Endodermal cell (in vitro differentiated cells): Measurements from ENCODE around the gene TANK. TPM values are rescaled to one million over a fixed set of nuclear protein-coding genes. Genes with fewer than 3 reads are reported as not detected.
"Not testable (repeated sequence)": the region's sequence is repeated elsewhere in the genome, so short reads cannot be mapped to it uniquely, and the experiment has no call there.

Experiments
- DNase-seq: peaks from one replicate; pipeline ENCODE4 v3.0.0-alpha.2; 2017
- H3K27ac ChIP-seq: 2 replicates; pipeline ENCODE4 v1.5.1; 2013; ENCODE audit warnings: mild to moderate bottlenecking, low read depth, low read length, moderate library complexity
- H3K27me3 ChIP-seq: 2 replicates; pipeline ENCODE4 v1.6.1; 2013; ENCODE audit warnings: mild to moderate bottlenecking, low read length, moderate library complexity; ENCODE audit not compliant: insufficient read depth, control insufficient read depth, poor library complexity, severe bottlenecking
- H3K36me3 ChIP-seq: 2 replicates; pipeline ENCODE4 v1.7.0; 2013; ENCODE audit warnings: mild to moderate bottlenecking, low read length, moderate library complexity; ENCODE audit not compliant: control insufficient read depth, insufficient read depth
- H3K4me1 ChIP-seq: one replicate; pipeline ENCODE4 v1.7.0; 2013; ENCODE audit warnings: low read length; ENCODE audit not compliant: control insufficient read depth, insufficient read depth
- H3K4me3 ChIP-seq: 2 replicates; pipeline ENCODE4 v1.5.1; 2013; ENCODE audit warnings: mild to moderate bottlenecking, low read length, moderate library complexity
- H3K9ac ChIP-seq: 2 replicates; pipeline ENCODE4 v1.6.1; 2013; ENCODE audit warnings: mild to moderate bottlenecking, low read length, moderate library complexity; ENCODE audit not compliant: poor library complexity, severe bottlenecking; ENCODE audit errors: extremely low read depth
- H3K9me3 ChIP-seq: 2 replicates; pipeline ENCODE4 v1.6.1; 2013; ENCODE audit warnings: mild to moderate bottlenecking, low read length, moderate library complexity; ENCODE audit not compliant: control insufficient read depth
- H3K27ac Mint-ChIP-seq: 2 replicates; pipeline ENCODE4 v1.8.0; 2020; ENCODE audit warnings: mixed read lengths
- H3K27me3 Mint-ChIP-seq: 2 replicates; pipeline ENCODE4 v1.8.0; 2021; ENCODE audit warnings: mild to moderate bottlenecking, mixed read lengths; ENCODE audit not compliant: insufficient read depth
- H3K36me3 Mint-ChIP-seq: 2 replicates; pipeline ENCODE4 v1.8.0; 2020; ENCODE audit warnings: low read depth, mixed read lengths
- H3K4me1 Mint-ChIP-seq: 2 replicates; pipeline ENCODE4 v1.8.0; 2020; ENCODE audit warnings: mixed read lengths
- H3K4me3 Mint-ChIP-seq: 2 replicates; pipeline ENCODE4 v1.8.0; 2020; ENCODE audit warnings: mild to moderate bottlenecking, moderate library complexity, mixed read lengths
- H3K9me3 Mint-ChIP-seq: 2 replicates; pipeline ENCODE4 v1.8.0; 2020; ENCODE audit warnings: mild to moderate bottlenecking, mixed read lengths
- WGBS, 2 experiments: methylation state at CpG; one replicate each; pipeline versions ENCODE4 v1.1.5 to v1.1.7; 2013; ENCODE audit warnings: missing lambda C conversion rate in 2 of 2, mixed read lengths in 1 of 2; ENCODE audit not compliant: insufficient coverage in 1 of 2, insufficient read length in 1 of 2; 5-methylcytosine and 5-hydroxymethylcytosine counted together
- total RNA-seq, 2 donors: library from RNA; stranded (reverse); fragmentation: NEBNext Ultra II Directional in 1 of 2; extraction: Animal tissue kit (Norgen Biotek cat#: 25700) in 1 of 2; gene quantifications; 2 replicates in 1 of 2; 3 replicates in 1 of 2; pipeline ENCODE4 v1.2.1, GENCODE V29; 2021
- TF ChIP-seq, protein P1 (sequence below): fragments of 200-600 bp; sonication (generic); conservative IDR thresholded peaks from 2 replicates; pipeline ENCODE4 v1.5.0; 2021; ENCODE audit warnings: antibody characterized with exemption, mild to moderate bottlenecking

Gene TANK
- total RNA-seq, 2 donors from 2014 or later = 22.4 to 33.2 TPM

DNA sequence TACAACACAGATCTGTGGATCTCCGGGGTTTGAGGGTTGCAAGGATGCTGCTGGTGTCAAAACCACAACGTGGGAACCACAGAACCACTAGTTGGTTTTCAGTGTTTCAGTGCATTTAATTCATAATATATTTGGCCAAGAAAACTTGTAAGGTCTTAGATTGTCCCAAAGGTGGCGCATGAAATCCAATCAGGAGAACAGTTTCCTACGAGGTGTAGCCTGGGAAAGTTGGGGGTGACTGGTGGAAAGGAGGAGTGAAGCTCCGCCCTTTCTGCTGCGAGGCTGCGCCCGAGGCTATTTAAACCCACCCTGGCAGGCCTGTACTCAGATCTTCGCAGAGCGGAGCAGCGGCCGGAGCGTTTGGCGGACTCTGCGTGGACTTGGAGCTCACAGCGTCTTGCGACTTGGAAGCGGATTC is 120.7 kb downstream of the TANK start:
- H3K27me3 ChIP-seq, H3K27me3 Mint-ChIP-seq, H3K4me3 ChIP-seq, H3K36me3 ChIP-seq, H3K36me3 Mint-ChIP-seq, H3K27ac Mint-ChIP-seq, H3K4me1 Mint-ChIP-seq, H3K4me1 ChIP-seq, H3K4me3 Mint-ChIP-seq, H3K27ac ChIP-seq, H3K9ac ChIP-seq: not testable (repeated sequence)
- H3K9me3 Mint-ChIP-seq = peaks cover 13% of the 10 kb centered on the region
- WGBS, 2 experiments = 80 to 86% methylated on average over 1 to 18 of the region's 18 CpGs
- TF ChIP-seq, protein P1, sequence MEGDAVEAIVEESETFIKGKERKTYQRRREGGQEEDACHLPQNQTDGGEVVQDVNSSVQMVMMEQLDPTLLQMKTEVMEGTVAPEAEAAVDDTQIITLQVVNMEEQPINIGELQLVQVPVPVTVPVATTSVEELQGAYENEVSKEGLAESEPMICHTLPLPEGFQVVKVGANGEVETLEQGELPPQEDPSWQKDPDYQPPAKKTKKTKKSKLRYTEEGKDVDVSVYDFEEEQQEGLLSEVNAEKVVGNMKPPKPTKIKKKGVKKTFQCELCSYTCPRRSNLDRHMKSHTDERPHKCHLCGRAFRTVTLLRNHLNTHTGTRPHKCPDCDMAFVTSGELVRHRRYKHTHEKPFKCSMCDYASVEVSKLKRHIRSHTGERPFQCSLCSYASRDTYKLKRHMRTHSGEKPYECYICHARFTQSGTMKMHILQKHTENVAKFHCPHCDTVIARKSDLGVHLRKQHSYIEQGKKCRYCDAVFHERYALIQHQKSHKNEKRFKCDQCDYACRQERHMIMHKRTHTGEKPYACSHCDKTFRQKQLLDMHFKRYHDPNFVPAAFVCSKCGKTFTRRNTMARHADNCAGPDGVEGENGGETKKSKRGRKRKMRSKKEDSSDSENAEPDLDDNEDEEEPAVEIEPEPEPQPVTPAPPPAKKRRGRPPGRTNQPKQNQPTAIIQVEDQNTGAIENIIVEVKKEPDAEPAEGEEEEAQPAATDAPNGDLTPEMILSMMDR = peak; percentile 61
- peaks cover 11% of the 10 kb centered on the region for H3K9me3 ChIP-seq
- peak; percentile 82 for DNase-seq

DNA sequence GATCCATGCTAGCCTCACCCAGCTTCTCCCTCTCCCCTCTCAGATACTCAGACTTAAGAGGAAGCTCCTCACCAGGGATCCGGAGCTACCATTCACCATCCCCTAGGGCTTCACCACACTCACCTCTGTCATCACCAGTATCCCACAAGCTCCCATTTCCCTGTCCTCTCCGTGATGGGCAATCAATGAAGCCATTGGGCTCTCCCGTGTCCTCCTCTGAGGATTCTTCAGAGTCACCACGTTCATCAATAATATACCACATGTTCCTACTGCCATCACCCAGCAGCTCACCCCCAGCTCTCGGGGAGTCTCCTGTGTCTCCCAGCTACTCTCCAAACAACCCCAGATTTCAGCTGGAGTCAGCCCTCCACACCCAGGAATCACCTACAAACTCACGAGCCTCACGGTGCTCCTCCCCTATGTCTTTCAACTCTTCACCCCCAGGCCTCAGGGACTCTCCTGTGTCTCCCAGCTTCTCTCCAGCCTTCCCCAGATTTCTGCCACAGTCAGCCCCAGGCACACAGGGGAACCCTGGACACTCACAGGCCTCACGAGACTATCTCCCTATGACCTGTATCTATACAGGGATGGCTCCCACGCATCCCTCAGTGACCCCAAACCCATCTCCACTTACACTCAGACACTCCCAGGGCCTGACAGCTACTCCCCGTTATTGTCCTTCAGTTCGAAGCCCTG is 121.5 kb downstream of the TANK start:
- not testable (repeated sequence) for H3K4me1 Mint-ChIP-seq, H3K9ac ChIP-seq, H3K27ac Mint-ChIP-seq, H3K4me3 Mint-ChIP-seq, H3K27me3 ChIP-seq, H3K27me3 Mint-ChIP-seq, H3K4me3 ChIP-seq, H3K36me3 ChIP-seq, H3K27ac ChIP-seq, H3K36me3 Mint-ChIP-seq, H3K4me1 ChIP-seq, DNase-seq
- H3K9me3 Mint-ChIP-seq = peaks cover 21% of the 10 kb centered on the region
- 89% methylated on average over 4 to 11 of the region's 11 CpGs for WGBS, 2 experiments
- peaks cover 11% of the 10 kb centered on the region for H3K9me3 ChIP-seq

DNA sequence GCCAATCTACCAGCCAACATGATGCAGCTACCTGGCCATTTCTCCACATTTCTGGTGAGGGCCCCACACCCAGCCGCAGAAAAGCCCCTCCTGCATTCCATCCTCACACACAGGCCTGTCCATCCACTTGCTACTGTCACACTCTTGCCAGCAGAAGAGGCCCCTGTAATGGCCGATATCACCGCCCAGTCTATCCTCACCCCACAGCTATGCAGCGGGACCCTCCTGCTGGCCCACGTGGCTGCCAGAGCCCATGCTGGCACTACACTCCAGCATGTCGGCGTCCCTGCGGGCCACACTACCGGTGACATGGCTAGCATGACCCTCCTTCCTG is 122.0 kb downstream of the TANK start:
- not testable (repeated sequence) for H3K36me3 Mint-ChIP-seq, H3K4me3 Mint-ChIP-seq, DNase-seq, H3K27ac ChIP-seq, H3K27me3 ChIP-seq, H3K36me3 ChIP-seq, H3K9ac ChIP-seq, H3K4me1 ChIP-seq, H3K27ac Mint-ChIP-seq, H3K27me3 Mint-ChIP-seq, H3K4me1 Mint-ChIP-seq, H3K4me3 ChIP-seq
- peaks cover 11% of the 10 kb centered on the region for H3K9me3 ChIP-seq
- H3K9me3 Mint-ChIP-seq = peaks cover 22% of the 10 kb centered on the region
- WGBS, 2 experiments = 92 to 93% methylated on average over 2 to 9 of the region's 9 CpGs

DNA sequence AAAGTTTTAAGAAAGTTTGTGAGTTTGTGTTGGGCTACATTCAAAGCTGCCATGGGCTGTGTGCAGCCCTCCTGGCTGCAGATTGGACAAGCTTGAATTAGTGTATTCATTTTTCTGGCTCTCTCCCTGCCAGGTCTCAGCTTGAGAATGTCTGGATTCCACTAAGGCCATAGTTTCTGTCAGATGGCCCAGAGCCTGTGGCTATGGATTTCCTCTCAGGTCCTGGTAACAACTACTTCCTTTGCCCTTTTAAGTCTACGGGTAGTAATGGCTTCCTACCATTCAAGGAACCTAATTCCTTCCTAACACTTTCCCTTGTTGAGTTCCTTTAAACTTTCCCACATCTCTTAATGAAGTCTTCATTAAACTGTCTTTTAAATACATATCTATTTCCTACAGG is 123.7 kb downstream of the TANK start:
- H3K36me3 ChIP-seq = no peaks in the 10 kb centered on the region
- H3K36me3 Mint-ChIP-seq = peaks cover 2% of the 10 kb centered on the region
- H3K27ac Mint-ChIP-seq = no peak overlapping the region
- no peaks in the 10 kb centered on the region for H3K4me1 ChIP-seq
- H3K9me3 Mint-ChIP-seq = peaks cover 37% of the 10 kb centered on the region
- H3K4me3 ChIP-seq = no peak overlapping the region
- DNase-seq = no peak
- H3K9me3 ChIP-seq = peaks cover 5% of the 10 kb centered on the region
- no peaks in the 10 kb centered on the region for H3K27me3 ChIP-seq
- WGBS, 2 experiments = 91 to 100% methylated on average over 1 of the region's 1 CpG
- no peaks in the 10 kb centered on the region for H3K4me1 Mint-ChIP-seq
- TF ChIP-seq, protein P1 = no peak
- H3K27ac ChIP-seq = no peak overlapping the region
- peaks cover 12% of the 10 kb centered on the region for H3K27me3 Mint-ChIP-seq
- H3K4me3 Mint-ChIP-seq = no peak overlapping the region
- H3K9ac ChIP-seq = no peak overlapping the region

Other genes starting within 250 kb of the TANK start
- 10 to 100 TPM; 78.3 to 86.2 TPM for gene PSMD14, start 148.0 kb downstream of the TANK start, total RNA-seq